GM12892 (cell line): ENCODE measurements around the gene WDFY1.

Source experiments
- POLR2A ChIP-seq: IDR thresholded peaks from 2 replicates; pipeline ENCODE4 v1.6.1; 2011; ENCODE audit warnings: low read depth, low read length, control low read depth
- POLR2AphosphoS5 ChIP-seq: IDR thresholded peaks from 2 replicates; pipeline ENCODE4 v1.6.1; 2011; ENCODE audit warnings: low read depth, low read length, control low read depth
- TAF1 ChIP-seq: IDR thresholded peaks from 2 replicates; pipeline ENCODE4 v1.6.1; 2011; ENCODE audit warnings: low read depth, mild to moderate bottlenecking, control low read depth, low read length, borderline replicate concordance

- no peak for TF ChIP-seq POLR2A
- TF ChIP-seq POLR2AphosphoS5: no peak
- TF ChIP-seq TAF1: no peak
These were observed 84.1 kb downstream of the WDFY1 start for GRCh38 chr2:223860809-223861738.
